Astrocyte (in vitro differentiated cells and primary cell): ENCODE results near the gene EPN3. TPM values are rescaled to one million over a fixed set of nuclear protein-coding genes. Genes with fewer than 3 reads are reported as not detected.

Experiments
- DNase-seq: peaks from one replicate; pipeline ENCODE4 v3.0.0-alpha.2; 2010; ENCODE audit warnings: low read depth
- FAIRE-seq: peaks from 2 replicates; lab custom pipeline; 2011; peaks lifted over from hg19 to GRCh38; lab: Jason Lieb, UNC
- H2AFZ ChIP-seq: 2 replicates; pipeline ENCODE4 v1.6.0; 2012; ENCODE audit warnings: low read depth, low read length, inconsistent platforms
- H3K27ac ChIP-seq: 2 replicates; pipeline ENCODE4 v1.5.1; 2011; ENCODE audit warnings: low read depth, low read length, inconsistent platforms
- H3K27me3 ChIP-seq: 2 replicates; pipeline ENCODE4 v1.6.0; 2011; ENCODE audit warnings: low read length, inconsistent platforms; ENCODE audit not compliant: insufficient read depth
- H3K36me3 ChIP-seq: 2 replicates; pipeline ENCODE4 v1.5.1; 2011; ENCODE audit warnings: low read length, inconsistent platforms; ENCODE audit not compliant: insufficient read depth
- H3K4me1 ChIP-seq: 2 replicates; pipeline ENCODE4 v1.5.1; 2011; ENCODE audit warnings: low read length, inconsistent platforms; ENCODE audit not compliant: insufficient read depth
- H3K4me2 ChIP-seq: 2 replicates; pipeline ENCODE4 v1.6.0; 2012; ENCODE audit warnings: low read length, inconsistent platforms
- H3K4me3 ChIP-seq: 2 replicates; pipeline ENCODE4 v1.5.1; 2011; ENCODE audit warnings: low read depth, mild to moderate bottlenecking, low read length, inconsistent platforms; ENCODE audit not compliant: insufficient read depth
- H3K79me2 ChIP-seq: 2 replicates; pipeline ENCODE4 v1.6.0; 2012; ENCODE audit warnings: mild to moderate bottlenecking, low read length, inconsistent platforms; ENCODE audit not compliant: insufficient read depth
- H3K9ac ChIP-seq: 2 replicates; pipeline ENCODE4 v1.6.0; 2012; ENCODE audit warnings: mild to moderate bottlenecking, low read length, inconsistent platforms
- H3K9me3 ChIP-seq: 2 replicates; pipeline ENCODE4 v1.5.1; 2012; ENCODE audit warnings: low read depth, mild to moderate bottlenecking, low read length, inconsistent platforms; ENCODE audit not compliant: insufficient read depth
- H4K20me1 ChIP-seq: 2 replicates; pipeline ENCODE4 v1.6.0; 2012; ENCODE audit warnings: low read length, inconsistent platforms; ENCODE audit not compliant: insufficient read depth
- H3K27ac Mint-ChIP-seq: one replicate; pipeline ENCODE4 v1.8.0; 2021; ENCODE audit warnings: mild to moderate bottlenecking, mixed read lengths; ENCODE audit not compliant: unreplicated experiment
- H3K27me3 Mint-ChIP-seq: one replicate; pipeline ENCODE4 v1.8.0; 2021; ENCODE audit warnings: low read depth, mixed read lengths; ENCODE audit not compliant: unreplicated experiment
- H3K36me3 Mint-ChIP-seq: one replicate; pipeline ENCODE4 v1.8.0; 2021; ENCODE audit warnings: low read depth, mixed read lengths; ENCODE audit not compliant: unreplicated experiment
- H3K4me1 Mint-ChIP-seq: one replicate; pipeline ENCODE4 v1.8.0; 2021; ENCODE audit warnings: low read depth, mixed read lengths; ENCODE audit not compliant: unreplicated experiment
- H3K4me3 Mint-ChIP-seq: one replicate; pipeline ENCODE4 v1.8.0; 2021; ENCODE audit warnings: mild to moderate bottlenecking, moderate library complexity, mixed read lengths; ENCODE audit not compliant: unreplicated experiment
- H3K9me3 Mint-ChIP-seq: one replicate; pipeline ENCODE4 v1.8.0; 2021; ENCODE audit warnings: mild to moderate bottlenecking, mixed read lengths; ENCODE audit not compliant: unreplicated experiment
- EZH2 ChIP-seq: IDR thresholded peaks from 2 replicates; pipeline ENCODE4 v1.6.1; 2012; ENCODE audit warnings: mild to moderate bottlenecking, low read length, inconsistent platforms; ENCODE audit not compliant: insufficient read depth
- total RNA-seq: library from RNA; stranded (reverse); gene quantifications from 2 replicates; pipeline ENCODE4 v1.2.1, GENCODE V29; 2021
- TF ChIP-seq, protein P1 (sequence below): IDR thresholded peaks from 2 replicates; pipeline ENCODE4 v1.5.1; 2011; ENCODE audit warnings: low read depth, mild to moderate bottlenecking, inconsistent platforms, low read length, moderate library complexity; ENCODE audit not compliant: insufficient read depth

EPN3 gene
- total RNA-seq, 1 donor from 2014 or later, result 1.7 TPM

DNA sequence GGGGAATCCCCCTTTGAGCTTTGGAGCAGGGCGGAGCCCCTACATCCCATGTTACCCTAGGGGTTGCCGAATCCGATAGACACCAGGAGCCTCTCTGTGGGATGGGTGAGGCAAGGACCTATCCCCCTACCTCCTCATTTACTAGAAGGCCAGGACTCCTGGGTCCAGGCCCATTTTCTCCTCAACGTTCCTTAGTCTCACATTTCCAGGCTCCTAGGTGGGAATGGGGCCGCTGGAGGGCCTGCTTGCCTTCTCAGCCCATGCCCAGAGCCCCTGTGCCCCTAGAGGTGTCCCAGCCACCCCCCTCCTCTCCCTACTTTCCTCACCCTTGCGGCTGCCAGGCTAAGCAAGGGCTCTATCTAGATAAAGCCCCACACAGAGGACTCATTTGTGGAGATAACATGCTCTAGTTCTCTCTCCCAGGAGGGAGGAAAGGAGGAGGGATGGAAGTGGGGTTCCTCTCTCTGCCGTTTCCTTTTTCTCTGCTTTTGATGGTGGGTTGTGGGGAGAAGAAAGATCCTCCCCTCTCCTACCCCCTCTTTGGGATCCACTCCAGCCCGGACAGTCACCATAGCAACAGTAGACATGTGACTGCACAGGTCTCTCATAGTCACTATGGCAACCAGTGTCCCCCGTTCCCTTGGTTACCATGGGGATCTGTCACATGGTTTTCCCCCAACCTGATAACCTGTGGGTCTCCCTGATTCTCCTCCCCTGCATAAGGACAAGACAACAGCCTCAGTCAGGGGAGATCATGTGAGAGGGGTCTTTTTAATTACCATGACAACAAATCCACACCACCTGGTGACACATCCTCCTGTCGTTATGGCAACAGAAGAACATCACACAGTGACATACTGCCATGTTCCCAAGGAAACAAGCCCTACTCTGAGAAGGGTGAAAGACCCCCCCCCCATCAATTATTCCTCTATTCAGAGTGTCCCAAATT lies 33.1 kb downstream of the EPN3 start:
- peaks cover 52% of the 10 kb centered on the region for H3K27me3 ChIP-seq
- no peak overlapping the region for H3K4me3 ChIP-seq
- H3K36me3 Mint-ChIP-seq, result peaks cover 5% of the 10 kb centered on the region
- peak overlapping the region; percentile 23 for H3K27ac Mint-ChIP-seq
- FAIRE-seq, result no peak
- no peaks in the 10 kb centered on the region for H4K20me1 ChIP-seq
- no peak overlapping the region for H3K27ac ChIP-seq
- H3K4me3 Mint-ChIP-seq, result no peak overlapping the region
- no peak overlapping the region for H2AFZ ChIP-seq
- no peak for DNase-seq
- H3K36me3 ChIP-seq, result no peaks in the 10 kb centered on the region
- H3K4me2 ChIP-seq, result no peak overlapping the region
- peaks cover 5% of the 10 kb centered on the region for H3K4me1 ChIP-seq
- TF ChIP-seq EZH2, result peak; percentile 19
- TF ChIP-seq, protein P1, sequence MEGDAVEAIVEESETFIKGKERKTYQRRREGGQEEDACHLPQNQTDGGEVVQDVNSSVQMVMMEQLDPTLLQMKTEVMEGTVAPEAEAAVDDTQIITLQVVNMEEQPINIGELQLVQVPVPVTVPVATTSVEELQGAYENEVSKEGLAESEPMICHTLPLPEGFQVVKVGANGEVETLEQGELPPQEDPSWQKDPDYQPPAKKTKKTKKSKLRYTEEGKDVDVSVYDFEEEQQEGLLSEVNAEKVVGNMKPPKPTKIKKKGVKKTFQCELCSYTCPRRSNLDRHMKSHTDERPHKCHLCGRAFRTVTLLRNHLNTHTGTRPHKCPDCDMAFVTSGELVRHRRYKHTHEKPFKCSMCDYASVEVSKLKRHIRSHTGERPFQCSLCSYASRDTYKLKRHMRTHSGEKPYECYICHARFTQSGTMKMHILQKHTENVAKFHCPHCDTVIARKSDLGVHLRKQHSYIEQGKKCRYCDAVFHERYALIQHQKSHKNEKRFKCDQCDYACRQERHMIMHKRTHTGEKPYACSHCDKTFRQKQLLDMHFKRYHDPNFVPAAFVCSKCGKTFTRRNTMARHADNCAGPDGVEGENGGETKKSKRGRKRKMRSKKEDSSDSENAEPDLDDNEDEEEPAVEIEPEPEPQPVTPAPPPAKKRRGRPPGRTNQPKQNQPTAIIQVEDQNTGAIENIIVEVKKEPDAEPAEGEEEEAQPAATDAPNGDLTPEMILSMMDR, result no peak
- H3K9me3 Mint-ChIP-seq, result no peaks in the 10 kb centered on the region
- no peaks in the 10 kb centered on the region for H3K79me2 ChIP-seq
- H3K9me3 ChIP-seq, result no peaks in the 10 kb centered on the region
- H3K9ac ChIP-seq, result no peak overlapping the region
- peaks cover 15% of the 10 kb centered on the region for H3K4me1 Mint-ChIP-seq
- peaks cover 62% of the 10 kb centered on the region for H3K27me3 Mint-ChIP-seq

DNA sequence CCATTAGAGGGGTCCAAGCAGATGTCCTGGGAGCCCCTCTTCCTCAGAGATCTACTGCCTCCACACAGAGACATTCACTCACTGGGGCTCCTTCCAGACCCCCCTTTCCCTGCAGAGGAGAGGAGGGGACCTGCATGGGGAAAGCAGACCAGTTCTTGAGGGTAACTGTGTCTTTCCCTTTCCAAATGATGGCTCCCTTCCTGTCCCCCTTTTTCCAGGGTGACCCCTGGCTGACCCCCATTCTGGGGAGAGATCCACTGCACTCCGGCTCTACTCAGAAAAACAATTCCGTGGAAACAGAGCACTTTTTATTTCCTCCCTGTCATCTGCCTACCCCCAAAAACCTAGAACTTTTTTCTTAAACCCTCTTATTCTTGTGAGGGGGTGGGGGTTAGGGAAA lies 34.4 kb downstream of the EPN3 start:
- Histone ChIP-seq H3K36me3 (no peaks in the 10 kb centered on the region), H3K9me3 (no peaks in the 10 kb centered on the region), H3K4me1 (no peaks in the 10 kb centered on the region), H2AFZ (no peak overlapping the region), H3K27me3 (peaks cover 48% of the 10 kb centered on the region), H3K4me3 (no peak overlapping the region), H3K27ac (no peak overlapping the region), H3K79me2 (no peaks in the 10 kb centered on the region), H3K4me2 (no peak overlapping the region), H4K20me1 (no peaks in the 10 kb centered on the region), H3K9ac (no peak overlapping the region)
- H3K9me3 Mint-ChIP-seq, result no peaks in the 10 kb centered on the region
- peaks cover 71% of the 10 kb centered on the region for H3K27me3 Mint-ChIP-seq
- FAIRE-seq (no peak), DNase-seq (no peak)
- no peak overlapping the region for H3K4me3 Mint-ChIP-seq
- peaks cover 15% of the 10 kb centered on the region for H3K4me1 Mint-ChIP-seq
- H3K36me3 Mint-ChIP-seq, result peaks cover 5% of the 10 kb centered on the region
- TF ChIP-seq, protein P1, result no peak
- no peak for TF ChIP-seq EZH2
- no peak overlapping the region for H3K27ac Mint-ChIP-seq

DNA sequence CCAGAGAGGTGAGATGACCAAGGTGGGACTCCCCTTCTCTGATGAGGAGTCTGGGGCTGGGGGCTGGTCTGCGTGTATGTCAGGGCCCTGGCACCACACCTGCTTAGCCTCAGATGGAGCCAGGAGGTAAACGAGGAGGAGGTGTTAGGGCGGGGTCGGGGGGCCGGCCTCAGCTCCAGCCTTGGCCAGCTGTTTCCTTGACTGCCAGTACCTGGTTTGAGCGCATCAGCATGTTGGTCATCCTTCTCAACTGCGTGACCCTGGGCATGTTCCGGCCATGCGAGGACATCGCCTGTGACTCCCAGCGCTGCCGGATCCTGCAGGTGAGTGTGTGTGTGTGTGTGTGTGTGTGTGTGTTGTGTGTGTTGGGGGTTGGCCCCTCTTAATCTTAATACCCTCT lies 36.1 kb downstream of the EPN3 start:
- Histone ChIP-seq H3K9me3 (no peaks in the 10 kb centered on the region), H3K4me3 (no peak overlapping the region), H3K9ac (no peak overlapping the region), H3K4me2 (no peak overlapping the region), H3K27me3 (peaks cover 31% of the 10 kb centered on the region), H4K20me1 (no peaks in the 10 kb centered on the region), H3K36me3 (no peaks in the 10 kb centered on the region), H2AFZ (no peak overlapping the region), H3K79me2 (no peaks in the 10 kb centered on the region), H3K27ac (no peak overlapping the region), H3K4me1 (no peaks in the 10 kb centered on the region)
- Mint-ChIP-seq H3K36me3 (peaks cover 5% of the 10 kb centered on the region), H3K4me1 (peaks cover 11% of the 10 kb centered on the region), H3K9me3 (no peaks in the 10 kb centered on the region), H3K27ac (no peak overlapping the region), H3K27me3 (peaks cover 62% of the 10 kb centered on the region), H3K4me3 (no peak overlapping the region)
- FAIRE-seq, result no peak
- TF ChIP-seq EZH2, result no peak
- TF ChIP-seq, protein P1, result no peak
- DNase-seq, result no peak
